SK-N-MC (cell line): ENCODE measurements around the gene SCRN2.

Experiments
- EZH2 ChIP-seq: fragments of 200-600 bp; sonication (generic); IDR thresholded peaks from one replicate; pipeline ENCODE4 v1.6.1; 2017; ENCODE audit warnings: antibody characterized with exemption
- FOXP2 ChIP-seq: optimal IDR thresholded peaks from 2 replicates; pipeline ENCODE3; 2011; ENCODE audit warnings: mild to moderate bottlenecking, moderate library complexity; ENCODE audit not compliant: insufficient read depth; ENCODE audit errors: extremely low read length, control extremely low read depth
- POLR2AphosphoS5 ChIP-seq: IDR thresholded peaks from 2 replicates; pipeline ENCODE4 v1.6.1; 2012; ENCODE audit warnings: mild to moderate bottlenecking, low read depth, low read length, borderline replicate concordance

DNA sequence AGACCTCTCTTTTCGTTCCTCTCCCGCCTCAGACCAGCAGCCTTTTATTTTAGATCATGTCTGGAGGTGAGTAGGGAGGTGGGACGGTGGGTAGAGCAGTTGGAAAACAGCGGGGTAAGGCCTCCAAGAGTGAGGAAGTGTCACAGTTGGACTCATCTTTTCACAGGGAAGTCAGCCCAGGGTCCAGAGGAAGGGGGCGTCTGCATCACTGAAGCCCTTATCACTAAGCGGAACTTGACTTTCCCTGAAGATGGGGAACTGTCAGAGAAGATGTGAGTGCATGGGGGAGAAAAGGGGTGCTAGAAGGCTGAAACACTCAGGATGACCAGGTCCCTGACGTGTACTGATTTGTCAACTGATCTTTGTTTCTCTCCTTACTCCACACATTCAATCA, 9.1 kb downstream of the SCRN2 start:
- TF ChIP-seq POLR2AphosphoS5, result no peak
- no peak for TF ChIP-seq FOXP2
- TF ChIP-seq EZH2, result no peak
